ENCODE measurements around the gene INKA1. TPM values are rescaled to one million over a fixed set of nuclear protein-coding genes. Genes with fewer than 3 reads are reported as not detected.

INKA1 gene
- total RNA-seq, 1 donor from 2014 or later = 2.5 TPM

GRCh38 chr3:49787536-49787935 is 15.5 kb upstream of the INKA1 start:
- H3K4me3 ChIP-seq (ENCODE audit: low read depth, low read length) = no peak overlapping the region
- DNase-seq (ENCODE audit: low read depth) = no peak
- TF ChIP-seq CTCF (conservative IDR thresholded peaks at IDR 0.05; ENCODE audit: low read depth, low read length) = no peak

- DNase-seq (ENCODE audit: low read depth) = no peak
These were observed 15.0 kb upstream of the INKA1 start for GRCh38 chr3:49788056-49788455.

GRCh38 chr3:49790626-49791411 is 12.2 kb upstream of the INKA1 start:
- DNase-seq (ENCODE audit: low read depth) = no peak
- H3K4me3 ChIP-seq (ENCODE audit: low read depth, low read length) = no peak overlapping the region
- no peak for TF ChIP-seq CTCF (conservative IDR thresholded peaks at IDR 0.05; ENCODE audit: low read depth, low read length)

More at GRCh38 chr3:49788056-49788455, 15.0 kb upstream of the INKA1 start:
- TF ChIP-seq CTCF (conservative IDR thresholded peaks at IDR 0.05; ENCODE audit: low read depth, low read length) = no peak
- H3K4me3 ChIP-seq (ENCODE audit: low read depth, low read length) = no peak overlapping the region

- TF ChIP-seq CTCF (conservative IDR thresholded peaks at IDR 0.05; ENCODE audit: low read depth, low read length) = no peak
- no peak overlapping the region for H3K4me3 ChIP-seq (ENCODE audit: low read depth, low read length)
- no peak for DNase-seq (ENCODE audit: low read depth)
These were observed 11.5 kb upstream of the INKA1 start for GRCh38 chr3:49791571-49791970.

- DNase-seq (ENCODE audit: low read depth) = no peak
- no peak for TF ChIP-seq CTCF (conservative IDR thresholded peaks at IDR 0.05; ENCODE audit: low read depth, low read length)
- H3K4me3 ChIP-seq (ENCODE audit: low read depth, low read length) = no peak overlapping the region
These were observed 10.5 kb upstream of the INKA1 start for GRCh38 chr3:49792371-49793150.

- no peak for DNase-seq (ENCODE audit: low read depth)
- no peak for TF ChIP-seq CTCF (conservative IDR thresholded peaks at IDR 0.05; ENCODE audit: low read depth, low read length)
- H3K4me3 ChIP-seq (ENCODE audit: low read depth, low read length) = no peak overlapping the region
These were observed 9.5 kb upstream of the INKA1 start for GRCh38 chr3:49793486-49794085.

Data from epithelial cell of proximal tubule (primary cell).